Bone marrow (tissue), 2 donors: ENCODE data around the gene CDH8.
"Not testable (repeated sequence)": the region's sequence is repeated elsewhere in the genome, so short reads cannot be mapped to it uniquely, and the experiment has no call there.

Source experiments
- DNase-seq, 2 donors: peaks; one replicate each; lab custom pipeline; 2025; lab: John Stamatoyannopoulos, UW

CDH8 gene

DNA sequence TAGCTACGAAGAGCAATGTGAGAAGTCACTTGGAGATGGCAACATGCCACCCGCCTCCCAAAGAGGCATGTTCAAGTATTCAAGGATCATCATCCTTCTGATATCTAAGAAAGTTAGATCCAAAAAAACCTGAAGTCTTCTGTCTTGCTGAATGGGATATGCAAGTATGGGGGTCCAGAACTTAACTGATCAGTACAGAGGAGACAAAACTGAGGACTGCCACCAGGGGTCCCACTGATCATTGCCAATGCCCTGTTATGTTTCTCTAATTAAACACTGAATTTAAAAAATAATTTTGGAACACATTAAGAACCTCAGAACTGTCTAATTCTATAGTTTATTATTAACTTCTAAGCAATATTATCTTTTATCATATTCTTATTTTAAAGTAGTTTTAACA is 99.7 kb downstream of the CDH8 start:
- no peak for DNase-seq

- DNase-seq: no peak
Measured at GRCh38 chr16:61934601-61935000, 101.6 kb downstream of the CDH8 start.

GRCh38 chr16:61929776-61930175 is 106.5 kb downstream of the CDH8 start:
- DNase-seq: no peak

DNA sequence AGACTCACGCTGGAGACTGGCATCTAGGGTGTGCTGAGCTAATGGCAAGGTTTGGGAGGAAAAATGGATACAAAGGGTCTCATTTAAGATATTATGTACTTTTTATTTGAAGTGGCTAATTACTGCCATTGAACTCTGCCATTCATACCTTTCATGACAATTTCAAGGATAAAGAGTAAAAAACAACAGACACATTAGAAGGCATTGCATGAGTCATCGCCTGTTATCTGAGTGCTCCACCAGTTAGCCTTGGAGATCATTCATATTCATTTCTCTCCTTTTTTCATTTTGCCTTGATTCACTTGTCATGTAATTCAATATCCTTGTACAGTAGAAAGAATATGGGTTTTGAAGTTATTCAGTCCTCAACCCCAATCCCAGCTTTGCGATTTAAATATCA is 109.5 kb downstream of the CDH8 start:
- no peak for DNase-seq

DNA sequence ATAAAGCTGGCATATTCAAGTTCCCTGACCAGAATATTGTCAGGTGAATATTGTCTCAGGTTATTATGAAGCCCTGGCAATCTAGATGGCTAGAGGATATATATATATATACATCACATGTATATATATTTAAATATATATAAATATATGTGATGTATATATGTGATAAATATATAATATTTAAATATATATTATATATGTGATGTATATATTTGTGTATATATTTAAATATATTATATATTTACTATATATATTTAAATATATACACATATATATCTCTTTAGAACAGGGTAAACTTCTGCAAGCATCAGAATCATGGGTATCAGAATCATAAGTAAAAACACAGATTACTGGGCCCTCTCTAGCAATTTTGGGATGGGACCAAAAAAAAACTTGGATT is 112.6 kb downstream of the CDH8 start:
- no peak for DNase-seq

DNA sequence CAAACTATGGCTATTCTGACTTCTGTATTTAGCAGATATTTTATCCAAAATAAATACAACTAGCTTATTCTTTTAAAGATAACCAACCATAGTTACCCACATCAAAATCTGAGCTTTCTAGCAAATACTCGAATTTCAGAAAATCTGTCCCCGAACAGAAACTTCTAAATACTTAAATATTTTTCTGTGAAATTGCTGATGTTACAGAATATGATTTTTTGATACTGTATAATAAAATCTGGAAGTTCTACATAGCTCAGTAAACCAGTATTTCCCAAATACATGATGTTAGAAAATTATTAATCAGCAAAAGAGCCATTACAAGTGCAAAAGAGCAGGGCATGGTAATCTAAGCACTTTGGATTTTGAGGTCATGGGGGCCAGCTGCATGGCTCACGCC is 114.9 kb downstream of the CDH8 start:
- no peak for DNase-seq

DNA sequence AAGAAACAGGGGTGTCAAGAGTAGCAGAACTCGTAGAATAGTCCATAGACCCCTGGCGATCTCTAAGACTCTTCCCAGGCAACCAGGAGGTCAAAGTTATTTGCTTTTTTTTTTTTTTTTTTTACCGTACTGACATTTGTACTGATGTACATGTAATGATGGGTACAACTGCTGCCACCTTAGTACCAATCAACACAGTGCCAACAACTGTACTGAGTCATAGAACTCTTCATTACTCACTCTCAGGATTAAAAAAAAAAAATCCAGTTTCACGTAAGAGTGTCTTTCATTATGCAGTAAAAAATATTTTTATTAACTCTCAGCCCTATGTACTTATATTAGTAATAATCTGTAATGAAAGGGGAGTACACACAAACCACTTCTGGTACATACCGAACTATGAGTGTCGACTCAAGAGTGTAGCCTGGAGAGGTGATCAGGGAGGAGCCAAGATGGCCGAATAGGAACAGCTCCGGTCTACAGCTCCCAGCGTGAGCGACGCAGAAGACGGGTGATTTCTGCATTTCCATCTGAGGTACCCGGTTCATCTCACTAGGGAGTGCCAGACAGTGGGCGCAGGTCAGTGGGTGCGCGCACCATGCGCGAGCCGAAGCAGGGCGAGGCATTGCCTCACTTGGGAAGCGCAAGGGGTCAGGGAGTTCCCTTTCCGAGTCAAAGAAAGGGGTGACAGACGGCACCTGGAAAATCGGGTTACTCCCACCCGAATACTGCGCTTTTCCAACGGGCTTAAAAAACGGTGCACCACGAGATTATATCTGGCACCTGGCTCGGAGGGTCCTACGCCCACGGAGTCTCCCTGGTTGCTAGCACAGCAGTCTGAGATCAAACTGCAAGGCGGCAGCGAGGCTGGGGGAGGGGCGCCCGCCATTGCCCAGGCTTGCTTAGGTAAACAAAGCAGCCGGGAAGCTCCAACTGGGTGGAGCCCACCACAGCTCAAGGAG is 118.1 kb downstream of the CDH8 start:
- not testable (repeated sequence) for DNase-seq

DNA sequence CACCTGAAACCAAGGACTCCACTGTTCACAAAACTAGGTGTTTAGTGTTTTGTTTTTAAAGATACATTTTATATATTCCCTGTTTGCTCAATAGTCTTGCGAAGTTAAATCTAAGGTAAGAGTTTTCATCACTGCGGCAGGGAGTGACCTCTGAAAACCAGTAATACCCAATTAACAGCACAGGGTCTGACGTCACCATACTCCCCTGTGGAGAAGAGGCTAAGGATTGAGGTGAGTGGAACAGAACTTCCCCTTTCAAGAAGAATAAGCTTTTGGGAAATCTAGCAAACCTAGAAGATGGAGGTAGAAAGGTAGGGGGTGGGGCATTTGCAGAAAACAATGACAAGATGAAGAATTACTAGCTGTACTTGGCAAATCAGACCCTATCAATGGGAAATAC is 120.7 kb downstream of the CDH8 start:
- DNase-seq: no peak

DNA sequence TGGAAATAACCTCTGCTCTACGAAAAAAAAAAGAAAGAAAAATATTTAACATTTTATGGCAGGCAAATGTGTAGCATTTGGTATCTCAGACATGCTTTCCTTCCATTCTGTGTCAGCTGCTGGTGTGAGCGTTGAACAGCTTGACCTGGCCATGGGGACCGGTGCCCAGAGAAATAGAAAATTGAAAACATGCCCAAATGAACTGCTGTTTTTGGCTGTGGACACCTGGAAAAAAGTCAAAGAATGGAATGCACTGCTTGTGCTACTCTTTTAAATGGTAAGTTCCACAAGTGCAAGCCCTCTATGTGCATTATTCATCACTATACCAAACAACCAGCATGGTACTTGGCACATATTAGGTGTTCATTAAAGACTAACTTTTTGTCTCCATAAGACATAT is 127.2 kb downstream of the CDH8 start:
- DNase-seq: no peak

DNA sequence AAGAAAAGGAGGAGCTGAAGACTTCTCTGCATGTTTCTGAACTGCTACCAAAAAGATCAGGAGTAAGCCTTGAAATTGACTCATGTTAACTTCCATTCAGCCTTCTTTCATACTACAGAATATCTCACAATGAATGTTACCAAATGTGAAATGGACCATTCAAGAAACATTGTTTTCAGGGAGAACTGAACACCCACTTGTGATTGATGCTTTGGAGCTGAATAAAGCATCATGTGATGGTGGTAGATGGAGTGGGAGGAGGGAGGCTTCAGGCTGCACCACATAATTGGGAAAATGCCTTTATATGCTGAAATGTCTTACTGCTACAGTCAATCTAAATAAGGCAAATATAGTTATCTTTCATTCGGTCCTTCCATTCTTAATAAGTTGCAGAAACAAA is 127.8 kb downstream of the CDH8 start:
- DNase-seq: no peak

GRCh38 chr16:61901689-61902088 is 134.5 kb downstream of the CDH8 start:
- no peak for DNase-seq

DNA sequence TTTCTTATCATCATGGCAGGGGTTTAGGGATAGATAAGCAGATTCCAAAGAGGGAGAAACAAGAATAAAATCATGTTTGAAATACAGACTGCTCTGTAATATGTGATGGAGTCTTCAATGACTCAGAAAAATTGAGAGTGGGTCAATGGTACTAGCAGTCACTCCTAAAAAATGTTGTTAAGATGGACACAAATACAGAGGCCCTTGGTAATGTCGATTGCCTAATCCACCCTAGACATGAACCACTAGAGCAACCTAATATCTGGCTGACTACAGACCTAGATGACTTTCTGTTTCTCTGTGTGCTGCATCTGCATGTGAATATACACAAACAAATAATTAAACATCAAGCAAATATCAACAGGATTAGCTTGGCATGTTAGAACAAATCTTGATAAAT is 135.8 kb downstream of the CDH8 start:
- DNase-seq: no peak

GRCh38 chr16:61897657-61898056 is 138.6 kb downstream of the CDH8 start:
- no peak for DNase-seq

DNA sequence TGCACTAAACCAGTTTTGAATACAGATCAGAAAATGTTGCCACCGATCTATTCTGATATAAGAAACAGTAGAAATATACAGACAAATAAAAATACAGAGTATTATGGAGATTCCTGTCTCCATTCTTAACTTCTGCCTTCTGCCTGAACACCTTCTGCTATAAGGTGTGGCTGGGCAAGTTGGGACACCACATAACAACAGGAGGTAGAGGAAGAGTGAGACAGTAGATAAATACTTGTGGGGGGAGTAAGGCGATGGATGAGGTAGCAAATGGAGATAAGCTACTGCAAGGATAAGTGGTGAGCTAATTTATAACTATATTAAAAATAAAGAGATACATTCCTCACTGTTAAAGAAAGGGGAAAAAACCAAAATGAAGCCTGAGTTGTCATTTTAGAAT is 143.7 kb downstream of the CDH8 start:
- DNase-seq: no peak

DNA sequence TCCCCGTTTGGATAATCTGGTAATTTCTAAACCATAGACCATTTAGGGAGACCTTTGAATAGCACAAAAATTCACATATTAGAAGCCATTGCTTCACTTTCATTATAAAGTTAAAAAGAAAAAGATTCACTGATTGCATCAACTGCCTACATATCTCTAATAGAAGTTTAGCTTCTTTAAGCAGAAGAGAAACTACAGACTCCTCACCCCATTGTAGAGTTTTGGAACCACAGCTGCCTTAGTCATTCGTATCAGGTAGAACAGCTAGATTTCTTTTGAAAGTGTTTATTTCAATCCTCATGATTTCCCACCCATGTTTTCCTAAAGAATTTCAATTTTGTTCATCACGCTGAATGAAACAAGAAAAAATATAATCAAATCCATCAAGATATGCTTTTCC is 144.8 kb downstream of the CDH8 start:
- DNase-seq: no peak

- no peak for DNase-seq
Measured at GRCh38 chr16:61890386-61890785, 145.9 kb downstream of the CDH8 start.

DNA sequence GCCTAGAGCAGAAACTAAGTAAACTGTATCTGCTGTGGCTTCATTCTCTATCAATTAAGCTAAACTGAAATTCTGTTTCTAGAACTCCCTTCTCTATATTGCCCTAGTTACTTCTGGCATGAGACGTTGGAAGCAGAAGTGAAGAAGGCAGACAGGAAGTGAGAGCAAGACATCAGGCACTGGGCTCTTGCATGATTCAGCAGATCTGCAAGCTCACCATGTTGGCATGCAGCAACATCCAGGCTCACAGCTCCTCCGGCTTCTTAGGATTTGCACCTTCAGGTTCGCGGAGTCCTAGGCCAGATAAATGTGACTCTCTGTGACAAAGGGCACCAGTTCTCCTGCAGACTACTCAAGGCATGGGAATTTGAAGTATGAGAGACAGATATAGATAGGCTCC is 148.3 kb downstream of the CDH8 start:
- DNase-seq: peak in 1 of 2 donors; percentile 72

DNA sequence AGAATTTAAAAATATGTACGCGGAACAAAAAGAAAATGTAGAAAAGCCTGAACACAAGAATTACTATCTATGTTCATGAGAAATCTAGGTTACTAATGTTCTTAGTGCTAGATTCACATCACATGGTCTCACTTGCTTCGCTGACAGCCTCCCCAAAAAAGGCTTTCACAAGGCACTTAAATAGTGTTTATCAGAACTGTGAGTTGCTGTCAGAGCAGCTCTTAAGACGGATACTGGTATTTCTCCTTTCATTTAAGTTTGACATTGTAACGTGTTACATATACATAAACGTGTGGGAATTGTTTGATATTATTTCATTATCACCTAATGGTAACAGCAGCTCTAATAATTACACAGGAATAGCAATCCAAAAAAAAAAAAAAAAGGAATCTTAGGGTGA is 150.9 kb downstream of the CDH8 start:
- no peak for DNase-seq

GRCh38 chr16:61879306-61879705 is 156.9 kb downstream of the CDH8 start:
- no peak for DNase-seq

DNA sequence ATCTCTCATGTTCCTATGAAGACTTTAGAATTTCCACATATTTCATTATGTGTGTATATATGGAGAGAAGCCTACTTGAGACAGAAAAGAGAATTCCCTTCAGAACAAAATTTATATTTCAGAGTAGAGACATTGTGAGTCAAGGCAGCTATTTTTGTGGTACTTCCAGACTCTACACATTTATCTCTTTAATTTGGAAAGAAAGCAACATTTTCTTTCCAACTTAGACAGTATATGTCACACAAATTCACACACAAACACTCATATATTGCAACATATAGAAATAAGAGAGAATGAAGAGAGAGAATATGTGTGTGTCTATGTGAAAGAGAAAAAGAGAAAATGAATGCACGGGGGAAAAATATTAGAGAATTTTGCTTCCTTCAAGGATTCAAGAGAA is 158.8 kb downstream of the CDH8 start:
- no peak for DNase-seq

DNA sequence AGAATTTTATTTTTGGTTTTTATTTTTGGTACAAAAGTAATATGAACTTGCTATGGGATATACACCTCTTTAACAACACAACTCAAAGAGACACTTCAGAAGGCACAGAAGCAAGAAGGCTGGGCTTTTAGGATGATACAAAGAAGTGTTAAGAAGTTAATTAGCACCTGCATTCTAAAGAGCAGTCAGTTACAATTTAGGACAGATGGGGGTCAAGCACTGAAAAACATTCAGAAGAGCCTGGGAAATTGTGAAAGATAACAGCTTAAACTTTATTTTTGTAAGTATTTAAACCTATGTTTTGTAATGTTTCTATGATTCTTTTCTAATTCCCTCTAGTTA is 163.5 kb downstream of the CDH8 start:
- no peak for DNase-seq

DNA sequence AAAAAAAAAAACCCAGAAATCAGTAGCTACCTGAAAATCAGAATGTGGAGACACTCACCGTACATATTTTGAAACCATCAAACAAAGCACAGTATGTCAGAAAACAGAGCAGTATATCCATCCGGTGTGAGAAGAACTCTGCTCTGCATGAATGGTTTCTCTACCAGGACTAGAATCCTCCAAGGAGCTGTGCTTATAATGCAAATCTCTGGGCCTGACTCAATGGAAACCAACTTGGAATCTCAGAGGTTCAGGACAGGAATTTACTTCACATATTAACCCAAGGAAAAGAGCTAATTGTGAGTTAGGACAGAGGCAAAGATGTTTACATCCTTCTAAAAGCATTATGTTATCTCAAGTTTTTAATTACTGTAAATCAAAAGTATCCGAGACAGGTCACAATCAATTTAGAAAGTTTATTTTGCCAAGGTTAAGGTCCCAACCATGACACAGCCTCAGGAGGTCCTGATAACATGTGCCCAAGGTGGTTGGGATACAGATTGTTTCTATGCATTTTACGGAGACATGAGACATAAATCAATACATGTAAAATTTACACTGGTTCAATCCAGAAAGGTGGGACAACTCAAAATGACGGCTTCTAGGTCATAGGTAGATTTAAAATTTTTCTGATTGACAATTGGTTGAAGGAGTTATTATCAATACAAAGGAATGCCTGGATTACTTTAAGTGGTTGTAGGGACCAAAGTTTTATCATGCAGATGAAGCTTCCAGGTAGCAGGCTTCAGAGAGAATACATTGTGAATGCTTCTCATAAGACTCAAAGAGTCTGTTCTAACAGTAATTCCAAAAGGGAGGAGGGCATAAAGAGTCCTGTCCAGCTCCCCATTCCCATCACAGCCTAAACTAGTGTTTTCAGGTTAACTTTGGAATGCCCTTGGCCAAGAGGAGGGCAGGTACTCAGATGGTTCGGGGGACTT is 164.1 kb downstream of the CDH8 start:
- no peak for DNase-seq
